ENCODE data around the gene FAM227A.

FAM227A gene

DNA sequence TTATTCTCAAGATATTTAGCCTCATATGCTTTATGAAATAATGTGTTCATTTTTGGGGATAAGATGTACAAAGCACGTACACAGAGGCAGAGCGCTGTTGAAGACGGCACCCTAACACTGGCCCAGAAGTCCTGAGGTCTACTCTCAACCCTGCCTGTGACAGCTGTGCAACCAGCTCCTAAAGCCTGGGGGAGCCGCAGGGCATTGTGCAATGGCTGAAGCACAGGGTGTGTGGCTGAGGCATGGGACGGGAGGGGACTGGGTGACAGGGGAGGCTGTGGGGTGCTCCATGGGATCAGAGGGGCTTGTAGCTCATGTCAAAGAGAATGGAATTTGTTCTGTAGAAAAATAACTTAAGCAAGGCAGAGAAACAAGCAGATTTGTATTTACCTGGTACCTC, 27.7 kb downstream of the FAM227A start:
- no peak overlapping the region for H2BK12ac ChIP-seq (ENCODE audit: low read length in 2 of 2)
- no peak overlapping the region for H3K27ac ChIP-seq (ENCODE audit: low read length, poor library complexity, severe bottlenecking)
- no peak overlapping the region for H2AK5ac ChIP-seq (ENCODE audit: low read length, severe bottlenecking)
- H4K91ac ChIP-seq (ENCODE audit: low read length) = no peak overlapping the region
- H2BK120ac ChIP-seq (ENCODE audit: low read depth, low read length) = no peak overlapping the region
- H3K14ac ChIP-seq (ENCODE audit: low read length in 2 of 2) = no peak overlapping the region
- no peak for DNase-seq
- no peak overlapping the region for H4K8ac ChIP-seq (ENCODE audit: low read length)
- H3K4me1 ChIP-seq (ENCODE audit: control insufficient read depth, insufficient read depth, low read depth, low read length) = peaks cover 2% of the 10 kb centered on the region
- no peaks in the 10 kb centered on the region for H3K79me1 ChIP-seq (replicated peaks; ENCODE audit: low read length, poor library complexity, severe bottlenecking)
- no peak overlapping the region for H3K18ac ChIP-seq (ENCODE audit: low read depth in 1 of 2, low read length in 2 of 2)
- no peak overlapping the region for H3K23ac ChIP-seq (ENCODE audit: low read length in 2 of 2)
- no peak overlapping the region for H2AFZ ChIP-seq (ENCODE audit: low read depth, low read length)
- WGBS = 91% methylated on average over 5 of the region's 5 CpGs
- no peak overlapping the region for H3K9ac ChIP-seq (ENCODE audit: low read length)
- no peaks in the 10 kb centered on the region for H3K9me3 ChIP-seq (ENCODE audit: control insufficient read depth, low read length)
- H2BK5ac ChIP-seq (ENCODE audit: low read depth, low read length, poor library complexity, severe bottlenecking) = no peak overlapping the region
- no peak overlapping the region for H3K4me2 ChIP-seq (ENCODE audit: low read length, poor library complexity, severe bottlenecking)
- no peak overlapping the region for H3K4ac ChIP-seq (ENCODE audit: low read depth in 1 of 2, low read length in 2 of 2)
- no peak overlapping the region for H2BK15ac ChIP-seq (ENCODE audit: low read depth, poor library complexity, severe bottlenecking)
- H3K36me3 ChIP-seq (ENCODE audit: control insufficient read depth in 1 of 2, insufficient read depth in 2 of 2, low read depth in 1 of 2, low read length in 2 of 2) = peaks cover 15 to 29% of the 10 kb centered on the region in 2 experiments
- H3K27me3 ChIP-seq (ENCODE audit: control insufficient read depth in 1 of 2, insufficient read depth in 1 of 2, low read length in 2 of 2) = no peaks in the 10 kb centered on the region
- H3K4me3 ChIP-seq (ENCODE audit: insufficient read depth in 1 of 2, low read depth in 1 of 2, low read length in 2 of 2) = no peak overlapping the region

DNA sequence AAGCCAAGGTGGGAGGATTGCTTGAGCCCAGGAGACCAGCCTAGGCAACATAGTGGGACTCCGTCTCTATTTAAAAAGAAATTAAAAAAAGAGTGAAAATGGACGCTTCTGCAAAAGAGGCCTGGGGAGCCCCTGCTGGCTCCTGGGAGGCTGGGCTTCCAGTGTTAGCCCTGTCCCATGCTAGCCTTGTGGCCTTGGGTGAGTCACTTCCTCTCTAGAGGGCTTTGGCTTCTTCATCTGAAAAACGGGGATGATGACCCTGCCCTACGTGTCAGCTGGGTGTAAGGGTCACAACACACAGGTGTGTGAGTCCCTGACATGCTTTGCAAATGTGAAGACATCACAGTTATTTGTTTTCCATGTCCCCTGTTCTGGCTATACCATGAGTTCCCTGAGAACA, 32.8 kb downstream of the FAM227A start:
- no peak overlapping the region for H3K27ac ChIP-seq (ENCODE audit: low read length, poor library complexity, severe bottlenecking)
- H2BK120ac ChIP-seq (ENCODE audit: low read depth, low read length) = no peak overlapping the region
- no peak overlapping the region for H3K4me3 ChIP-seq (ENCODE audit: insufficient read depth in 1 of 2, low read depth in 1 of 2, low read length in 2 of 2)
- no peak overlapping the region for H2AFZ ChIP-seq (ENCODE audit: low read depth, low read length)
- no peak overlapping the region for H3K23ac ChIP-seq (ENCODE audit: low read length in 2 of 2)
- peaks cover 4% of the 10 kb centered on the region for H3K4me1 ChIP-seq (ENCODE audit: control insufficient read depth, insufficient read depth, low read depth, low read length)
- H3K36me3 ChIP-seq (ENCODE audit: control insufficient read depth in 1 of 2, insufficient read depth in 2 of 2, low read depth in 1 of 2, low read length in 2 of 2) = peaks cover 19 to 29% of the 10 kb centered on the region in 2 experiments
- no peak overlapping the region for H3K14ac ChIP-seq (ENCODE audit: low read length in 2 of 2)
- H2BK12ac ChIP-seq (ENCODE audit: low read length in 2 of 2) = no peak overlapping the region
- H2BK15ac ChIP-seq (ENCODE audit: low read depth, poor library complexity, severe bottlenecking) = no peak overlapping the region
- H3K9ac ChIP-seq (ENCODE audit: low read length) = no peak overlapping the region
- no peak overlapping the region for H2AK5ac ChIP-seq (ENCODE audit: low read length, severe bottlenecking)
- no peak overlapping the region for H3K4me2 ChIP-seq (ENCODE audit: low read length, poor library complexity, severe bottlenecking)
- 60% methylated on average over 4 of the region's 4 CpGs for WGBS
- DNase-seq = no peak
- no peak overlapping the region for H4K8ac ChIP-seq (ENCODE audit: low read length)
- no peak overlapping the region for H3K4ac ChIP-seq (ENCODE audit: low read depth in 1 of 2, low read length in 2 of 2)
- H2BK5ac ChIP-seq (ENCODE audit: low read depth, low read length, poor library complexity, severe bottlenecking) = no peak overlapping the region
- no peaks in the 10 kb centered on the region for H3K27me3 ChIP-seq (ENCODE audit: control insufficient read depth in 1 of 2, insufficient read depth in 1 of 2, low read length in 2 of 2)
- no peak overlapping the region for H3K18ac ChIP-seq (ENCODE audit: low read depth in 1 of 2, low read length in 2 of 2)
- H3K79me1 ChIP-seq (replicated peaks; ENCODE audit: low read length, poor library complexity, severe bottlenecking) = no peaks in the 10 kb centered on the region
- no peak overlapping the region for H4K91ac ChIP-seq (ENCODE audit: low read length)
- peaks cover 4% of the 10 kb centered on the region for H3K9me3 ChIP-seq (ENCODE audit: control insufficient read depth, low read length)

DNA sequence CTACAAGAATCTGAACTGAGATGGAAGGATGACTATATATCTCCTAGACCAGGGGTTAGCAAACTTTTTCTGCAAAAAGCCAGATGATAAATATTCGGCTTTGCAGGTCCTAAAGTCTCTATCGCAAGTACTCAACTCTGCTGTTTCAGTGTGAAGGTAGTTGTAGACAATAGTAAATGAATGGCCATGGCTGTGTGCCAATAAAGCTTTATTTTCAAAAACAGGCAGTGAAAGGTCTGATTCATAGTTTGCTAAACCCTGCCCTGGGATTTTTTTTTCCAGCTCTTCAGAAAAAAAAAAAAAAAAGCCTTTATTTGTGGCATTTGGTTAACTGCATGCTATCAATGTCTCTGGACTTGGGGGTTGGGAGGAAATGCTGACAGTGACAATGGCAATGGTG, 37.5 kb downstream of the FAM227A start:
- peaks cover 7% of the 10 kb centered on the region for H3K9me3 ChIP-seq (ENCODE audit: control insufficient read depth, low read length)
- no peak overlapping the region for H4K8ac ChIP-seq (ENCODE audit: low read length)

DNA sequence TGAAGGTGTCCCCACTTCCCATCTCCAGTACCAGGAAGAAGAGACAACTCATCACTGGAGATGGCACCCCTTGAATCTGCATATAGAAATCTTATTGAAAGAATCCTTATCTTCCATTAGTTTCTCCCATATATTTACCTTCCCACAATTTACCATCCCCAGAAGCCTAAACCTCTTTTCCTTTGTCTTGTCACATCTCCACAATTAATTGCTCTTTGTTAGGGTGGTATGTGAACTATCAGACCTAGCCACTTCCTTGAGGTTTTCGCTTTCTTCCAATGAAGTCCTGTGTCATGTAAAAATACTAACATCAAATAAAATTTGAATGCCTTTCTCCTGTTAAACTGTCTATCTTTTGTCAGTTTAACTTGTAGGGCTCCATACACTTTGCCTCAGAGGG, 37.9 kb downstream of the FAM227A start:
- Histone ChIP-seq H3K14ac (ENCODE audit: low read length in 2 of 2) (no peak overlapping the region), H4K8ac (ENCODE audit: low read length) (no peak overlapping the region), H3K27ac (ENCODE audit: low read length, poor library complexity, severe bottlenecking) (no peak overlapping the region), H2BK12ac (ENCODE audit: low read length in 2 of 2) (no peak overlapping the region), H4K91ac (ENCODE audit: low read length) (no peak overlapping the region), H2BK120ac (ENCODE audit: low read depth, low read length) (no peak overlapping the region), H3K9ac (ENCODE audit: low read length) (no peak overlapping the region), H3K36me3 (ENCODE audit: control insufficient read depth in 1 of 2, insufficient read depth in 2 of 2, low read depth in 1 of 2, low read length in 2 of 2) (peaks cover 34 to 42% of the 10 kb centered on the region in 2 experiments), H3K4me3 (ENCODE audit: insufficient read depth in 1 of 2, low read depth in 1 of 2, low read length in 2 of 2) (no peak overlapping the region), H2BK15ac (ENCODE audit: low read depth, poor library complexity, severe bottlenecking) (no peak overlapping the region), H3K9me3 (ENCODE audit: control insufficient read depth, low read length) (peaks cover 7% of the 10 kb centered on the region), H3K27me3 (ENCODE audit: control insufficient read depth in 1 of 2, insufficient read depth in 1 of 2, low read length in 2 of 2) (no peaks in the 10 kb centered on the region), H3K4ac (ENCODE audit: low read depth in 1 of 2, low read length in 2 of 2) (no peak overlapping the region), H3K18ac (ENCODE audit: low read depth in 1 of 2, low read length in 2 of 2) (no peak overlapping the region), H3K4me1 (ENCODE audit: control insufficient read depth, insufficient read depth, low read depth, low read length) (peaks cover 6% of the 10 kb centered on the region), H2AK5ac (ENCODE audit: low read length, severe bottlenecking) (no peak overlapping the region), H3K79me1 (replicated peaks; ENCODE audit: low read length, poor library complexity, severe bottlenecking) (no peaks in the 10 kb centered on the region), H2BK5ac (ENCODE audit: low read depth, low read length, poor library complexity, severe bottlenecking) (no peak overlapping the region), H3K4me2 (ENCODE audit: low read length, poor library complexity, severe bottlenecking) (no peak overlapping the region), H2AFZ (ENCODE audit: low read depth, low read length) (no peak overlapping the region), H3K23ac (ENCODE audit: low read length in 2 of 2) (no peak overlapping the region)
- WGBS = no CpG with 5 or more reads among the region's 1 CpG
- no peak for DNase-seq

More for the DNA sequence above, 37.5 kb downstream of the FAM227A start:
- Histone ChIP-seq H3K18ac (ENCODE audit: low read depth in 1 of 2, low read length in 2 of 2) (no peak overlapping the region), H3K27ac (ENCODE audit: low read length, poor library complexity, severe bottlenecking) (no peak overlapping the region), H3K4ac (ENCODE audit: low read depth in 1 of 2, low read length in 2 of 2) (no peak overlapping the region), H3K9ac (ENCODE audit: low read length) (no peak overlapping the region), H3K27me3 (ENCODE audit: control insufficient read depth in 1 of 2, insufficient read depth in 1 of 2, low read length in 2 of 2) (no peaks in the 10 kb centered on the region), H2BK120ac (ENCODE audit: low read depth, low read length) (no peak overlapping the region), H3K23ac (ENCODE audit: low read length in 2 of 2) (no peak overlapping the region), H3K4me2 (ENCODE audit: low read length, poor library complexity, severe bottlenecking) (no peak overlapping the region), H2BK12ac (ENCODE audit: low read length in 2 of 2) (no peak overlapping the region), H3K36me3 (ENCODE audit: control insufficient read depth in 1 of 2, insufficient read depth in 2 of 2, low read depth in 1 of 2, low read length in 2 of 2) (peaks cover 34 to 42% of the 10 kb centered on the region in 2 experiments), H3K79me1 (replicated peaks; ENCODE audit: low read length, poor library complexity, severe bottlenecking) (no peaks in the 10 kb centered on the region), H3K4me3 (ENCODE audit: insufficient read depth in 1 of 2, low read depth in 1 of 2, low read length in 2 of 2) (no peak overlapping the region), H2AFZ (ENCODE audit: low read depth, low read length) (no peak overlapping the region), H4K91ac (ENCODE audit: low read length) (no peak overlapping the region), H2AK5ac (ENCODE audit: low read length, severe bottlenecking) (no peak overlapping the region), H2BK5ac (ENCODE audit: low read depth, low read length, poor library complexity, severe bottlenecking) (no peak overlapping the region), H3K4me1 (ENCODE audit: control insufficient read depth, insufficient read depth, low read depth, low read length) (peaks cover 6% of the 10 kb centered on the region), H3K14ac (ENCODE audit: low read length in 2 of 2) (no peak overlapping the region), H2BK15ac (ENCODE audit: low read depth, poor library complexity, severe bottlenecking) (no peak overlapping the region)
- 94% methylated on average over 2 of the region's 2 CpGs for WGBS
- DNase-seq = no peak
